Subcutaneous abdominal adipose tissue (tissue), 5 donors: ENCODE results near the gene SUSD1.

Experiments
- H3K27ac ChIP-seq: one replicate; pipeline ENCODE4 v1.7.0; 2013; ENCODE audit warnings: low read depth, mild to moderate bottlenecking, inconsistent platforms, low read length, moderate library complexity
- H3K27me3 ChIP-seq, 5 donors: one replicate each; pipeline ENCODE4 v1.7.0; 2013; ENCODE audit warnings: low read length in 5 of 5, inconsistent platforms in 1 of 5; ENCODE audit not compliant: control insufficient read depth in 5 of 5, insufficient read depth in 4 of 5
- H3K36me3 ChIP-seq, 5 donors: one replicate each; pipeline ENCODE4 v1.7.0; 2013; ENCODE audit warnings: low read length in 5 of 5; ENCODE audit not compliant: control insufficient read depth in 5 of 5, insufficient read depth in 5 of 5
- H3K4me1 ChIP-seq, 5 donors: one replicate each; pipeline ENCODE4 v1.7.0; 2013; ENCODE audit warnings: low read length in 5 of 5, mild to moderate bottlenecking in 3 of 5, moderate library complexity in 1 of 5; ENCODE audit not compliant: control insufficient read depth in 5 of 5, insufficient read depth in 5 of 5
- H3K4me3 ChIP-seq, 5 donors: one replicate each; pipeline ENCODE4 v1.7.0; 2013; ENCODE audit warnings: low read length in 5 of 5, low read depth in 1 of 5
- H3K9ac ChIP-seq, 5 donors: one replicate each; pipeline ENCODE4 v1.7.0; 2013; ENCODE audit warnings: low read length in 5 of 5, mild to moderate bottlenecking in 4 of 5, moderate library complexity in 3 of 5
- H3K9me3 ChIP-seq, 5 donors: one replicate each; pipeline ENCODE4 v1.7.0; 2013; ENCODE audit warnings: low read length in 5 of 5; ENCODE audit not compliant: control insufficient read depth in 5 of 5
- donor health status: healthy.
- donor health status: healthy.
- donor health status: healthy.
- donor health status: healthy.
- donor health status: healthy.

SUSD1 gene

GRCh38 chr9:112110777-112111113, 64.4 kb downstream of the SUSD1 start:
- Histone ChIP-seq H3K4me3 (no peak overlapping the region), H3K9ac (no peak overlapping the region), H3K9me3 (no peaks in the 10 kb centered on the region), H3K4me1 (peaks cover 0 to 3% (median 0%) of the 10 kb centered on the region in 5 donors), H3K27me3 (no peaks in the 10 kb centered on the region), H3K27ac (no peak overlapping the region), H3K36me3 (peaks cover 0 to 6% (median 4%) of the 10 kb centered on the region in 5 donors)

- Histone ChIP-seq H3K9me3 (no peaks in the 10 kb centered on the region), H3K9ac (no peak overlapping the region), H3K27ac (no peak overlapping the region), H3K4me1 (peaks cover 0 to 3% (median 0%) of the 10 kb centered on the region in 5 donors), H3K36me3 (peaks cover 0 to 6% (median 4%) of the 10 kb centered on the region in 5 donors), H3K4me3 (no peak overlapping the region), H3K27me3 (no peaks in the 10 kb centered on the region)
Observed at GRCh38 chr9:112110094-112110776, 64.9 kb downstream of the SUSD1 start.

- no peaks in the 10 kb centered on the region for H3K27me3 ChIP-seq
- no peak overlapping the region for H3K27ac ChIP-seq
- H3K4me3 ChIP-seq = no peak overlapping the region
- H3K9me3 ChIP-seq = no peaks in the 10 kb centered on the region
- no peak overlapping the region for H3K9ac ChIP-seq
- peaks cover 0 to 3% (median 0%) of the 10 kb centered on the region in 5 donors for H3K36me3 ChIP-seq
- H3K4me1 ChIP-seq = peaks cover 0 to 12% (median 0%) of the 10 kb centered on the region in 5 donors
Observed at GRCh38 chr9:112104901-112105300, 70.2 kb downstream of the SUSD1 start.

- Histone ChIP-seq H3K4me1 (peaks cover 0 to 12% (median 0%) of the 10 kb centered on the region in 5 donors), H3K9ac (no peak overlapping the region), H3K27me3 (no peaks in the 10 kb centered on the region), H3K27ac (no peak overlapping the region), H3K9me3 (no peaks in the 10 kb centered on the region), H3K36me3 (peaks cover 0 to 3% (median 0%) of the 10 kb centered on the region in 5 donors), H3K4me3 (no peak overlapping the region)
Observed at GRCh38 chr9:112104401-112104800, 70.7 kb downstream of the SUSD1 start.

- no peaks in the 10 kb centered on the region for H3K9me3 ChIP-seq
- H3K36me3 ChIP-seq = peaks cover 0 to 3% (median 0%) of the 10 kb centered on the region in 5 donors
- no peak overlapping the region for H3K4me3 ChIP-seq
- H3K27me3 ChIP-seq = no peaks in the 10 kb centered on the region
- H3K4me1 ChIP-seq = peaks cover 0 to 12% (median 0%) of the 10 kb centered on the region in 5 donors
- no peak overlapping the region for H3K27ac ChIP-seq
- no peak overlapping the region for H3K9ac ChIP-seq
Observed at GRCh38 chr9:112103405-112103804, 71.7 kb downstream of the SUSD1 start.

- Histone ChIP-seq H3K9me3 (no peaks in the 10 kb centered on the region), H3K4me1 (peaks cover 0 to 8% (median 0%) of the 10 kb centered on the region in 5 donors), H3K4me3 (no peak overlapping the region), H3K27ac (no peak overlapping the region), H3K27me3 (no peaks in the 10 kb centered on the region), H3K36me3 (no peaks in the 10 kb centered on the region), H3K9ac (no peak overlapping the region)
Observed at GRCh38 chr9:112097712-112098688, 77.1 kb downstream of the SUSD1 start.

GRCh38 chr9:112094948-112095681, 80.0 kb downstream of the SUSD1 start:
- Histone ChIP-seq H3K4me3 (no peak overlapping the region), H3K36me3 (no peaks in the 10 kb centered on the region), H3K27me3 (no peaks in the 10 kb centered on the region), H3K27ac (no peak overlapping the region), H3K4me1 (peaks cover 0 to 4% (median 0%) of the 10 kb centered on the region in 5 donors), H3K9me3 (no peaks in the 10 kb centered on the region), H3K9ac (no peak overlapping the region)

GRCh38 chr9:112094241-112094640, 80.9 kb downstream of the SUSD1 start:
- Histone ChIP-seq H3K27ac (no peak overlapping the region), H3K9me3 (no peaks in the 10 kb centered on the region), H3K4me3 (no peak overlapping the region), H3K4me1 (peaks cover 0 to 4% (median 0%) of the 10 kb centered on the region in 5 donors), H3K9ac (no peak overlapping the region), H3K27me3 (no peaks in the 10 kb centered on the region), H3K36me3 (no peaks in the 10 kb centered on the region)

- no peak overlapping the region for H3K9ac ChIP-seq
- H3K27ac ChIP-seq = no peak overlapping the region
- H3K4me3 ChIP-seq = no peak overlapping the region
- no peaks in the 10 kb centered on the region for H3K27me3 ChIP-seq
- H3K36me3 ChIP-seq = no peaks in the 10 kb centered on the region
- H3K4me1 ChIP-seq = peaks cover 0 to 4% (median 0%) of the 10 kb centered on the region in 5 donors
- no peaks in the 10 kb centered on the region for H3K9me3 ChIP-seq
Observed at GRCh38 chr9:112093870-112094216, 81.3 kb downstream of the SUSD1 start.
